ENCODE measurements around the gene CMTM2. TPM values are rescaled to one million over a fixed set of nuclear protein-coding genes. Genes with fewer than 3 reads are reported as not detected.
"Not testable (repeated sequence)": the region's sequence is repeated elsewhere in the genome, so short reads cannot be mapped to it uniquely, and the experiment has no call there.

Gene CMTM2
- polyA plus RNA-seq, 1 donor from 2014 or later = 0.25 TPM

DNA sequence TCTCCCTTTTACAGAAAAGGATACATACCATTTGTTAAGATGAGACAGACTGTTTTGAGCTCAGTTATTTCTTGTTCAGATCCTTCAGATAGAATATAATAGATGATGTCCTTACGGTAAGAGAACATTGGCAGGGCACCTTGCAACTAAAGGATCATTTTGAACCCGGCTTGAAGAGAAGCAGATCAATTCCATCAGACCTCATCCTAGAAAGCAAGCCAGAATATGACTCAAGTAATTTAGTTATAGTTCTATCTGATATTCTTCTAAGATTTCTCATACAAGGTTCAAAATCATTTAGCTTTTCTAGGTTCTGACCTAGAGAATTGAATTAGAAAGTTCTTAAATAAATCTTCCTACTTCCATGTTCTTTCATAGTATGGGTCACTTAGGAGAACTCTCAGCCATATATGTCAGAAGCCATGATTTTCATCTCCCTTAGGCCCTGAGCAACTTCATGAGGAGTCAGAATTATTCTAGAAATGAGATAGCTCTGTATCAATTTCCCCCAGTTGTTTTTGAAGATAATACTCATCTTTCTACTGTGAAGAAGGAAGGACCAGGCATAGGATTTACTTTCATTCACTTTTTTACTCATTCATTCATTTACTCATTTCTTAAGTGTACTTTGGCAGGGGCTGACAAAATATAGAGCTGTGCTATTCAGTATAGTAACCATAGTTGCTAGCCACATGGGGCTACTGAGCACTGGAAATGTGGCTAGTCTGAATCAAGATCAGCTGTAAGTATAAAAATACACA is 15.5 kb upstream of the CMTM2 start:
- Histone ChIP-seq H3K4me3 (ENCODE audit: low read length) (no peak overlapping the region), H2AFZ (ENCODE audit: low read depth, low read length) (no peak overlapping the region), H3K4me2 (ENCODE audit: low read length) (no peak overlapping the region), H3F3A (ENCODE audit: insufficient read depth, low read length, poor library complexity, severe bottlenecking) (no peaks in the 10 kb centered on the region), H4K20me1 (ENCODE audit: insufficient read depth) (no peaks in the 10 kb centered on the region), H3K9me3 (ENCODE audit: low read length) (no peaks in the 10 kb centered on the region), H3K79me2 (replicated peaks; ENCODE audit: insufficient read depth, low read length) (no peaks in the 10 kb centered on the region), H3K36me3 (ENCODE audit: insufficient read depth, low read length) (no peaks in the 10 kb centered on the region), H3K27me3 (ENCODE audit: insufficient read depth, low read depth, low read length) (no peaks in the 10 kb centered on the region), H3K9me2 (ENCODE audit: insufficient read depth, low read length) (no peaks in the 10 kb centered on the region), H3K9ac (ENCODE audit: low read length) (no peak overlapping the region), H3K27ac (ENCODE audit: low read length) (no peak overlapping the region)
- no peak for TF ChIP-seq EZH2 (IDR thresholded peaks at IDR 0.05; ENCODE audit: borderline replicate concordance, insufficient read depth, low read length, poor library complexity, severe bottlenecking)
- TF ChIP-seq SMC3 (conservative IDR thresholded peaks at IDR 0.05; ENCODE audit: poor library complexity) = no peak
- no peak for TF ChIP-seq EP300 (conservative IDR thresholded peaks at IDR 0.05; ENCODE audit: poor library complexity, severe bottlenecking)
- TF ChIP-seq, protein P1, sequence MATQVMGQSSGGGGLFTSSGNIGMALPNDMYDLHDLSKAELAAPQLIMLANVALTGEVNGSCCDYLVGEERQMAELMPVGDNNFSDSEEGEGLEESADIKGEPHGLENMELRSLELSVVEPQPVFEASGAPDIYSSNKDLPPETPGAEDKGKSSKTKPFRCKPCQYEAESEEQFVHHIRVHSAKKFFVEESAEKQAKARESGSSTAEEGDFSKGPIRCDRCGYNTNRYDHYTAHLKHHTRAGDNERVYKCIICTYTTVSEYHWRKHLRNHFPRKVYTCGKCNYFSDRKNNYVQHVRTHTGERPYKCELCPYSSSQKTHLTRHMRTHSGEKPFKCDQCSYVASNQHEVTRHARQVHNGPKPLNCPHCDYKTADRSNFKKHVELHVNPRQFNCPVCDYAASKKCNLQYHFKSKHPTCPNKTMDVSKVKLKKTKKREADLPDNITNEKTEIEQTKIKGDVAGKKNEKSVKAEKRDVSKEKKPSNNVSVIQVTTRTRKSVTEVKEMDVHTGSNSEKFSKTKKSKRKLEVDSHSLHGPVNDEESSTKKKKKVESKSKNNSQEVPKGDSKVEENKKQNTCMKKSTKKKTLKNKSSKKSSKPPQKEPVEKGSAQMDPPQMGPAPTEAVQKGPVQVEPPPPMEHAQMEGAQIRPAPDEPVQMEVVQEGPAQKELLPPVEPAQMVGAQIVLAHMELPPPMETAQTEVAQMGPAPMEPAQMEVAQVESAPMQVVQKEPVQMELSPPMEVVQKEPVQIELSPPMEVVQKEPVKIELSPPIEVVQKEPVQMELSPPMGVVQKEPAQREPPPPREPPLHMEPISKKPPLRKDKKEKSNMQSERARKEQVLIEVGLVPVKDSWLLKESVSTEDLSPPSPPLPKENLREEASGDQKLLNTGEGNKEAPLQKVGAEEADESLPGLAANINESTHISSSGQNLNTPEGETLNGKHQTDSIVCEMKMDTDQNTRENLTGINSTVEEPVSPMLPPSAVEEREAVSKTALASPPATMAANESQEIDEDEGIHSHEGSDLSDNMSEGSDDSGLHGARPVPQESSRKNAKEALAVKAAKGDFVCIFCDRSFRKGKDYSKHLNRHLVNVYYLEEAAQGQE (IDR thresholded peaks at IDR 0.05; ENCODE audit: borderline replicate concordance) = no peak
- no peak for TF ChIP-seq POLR2AphosphoS5 (IDR thresholded peaks at IDR 0.05)
- no peak for TF ChIP-seq RAD21 (conservative IDR thresholded peaks at IDR 0.05)
- TF ChIP-seq, protein P2, sequence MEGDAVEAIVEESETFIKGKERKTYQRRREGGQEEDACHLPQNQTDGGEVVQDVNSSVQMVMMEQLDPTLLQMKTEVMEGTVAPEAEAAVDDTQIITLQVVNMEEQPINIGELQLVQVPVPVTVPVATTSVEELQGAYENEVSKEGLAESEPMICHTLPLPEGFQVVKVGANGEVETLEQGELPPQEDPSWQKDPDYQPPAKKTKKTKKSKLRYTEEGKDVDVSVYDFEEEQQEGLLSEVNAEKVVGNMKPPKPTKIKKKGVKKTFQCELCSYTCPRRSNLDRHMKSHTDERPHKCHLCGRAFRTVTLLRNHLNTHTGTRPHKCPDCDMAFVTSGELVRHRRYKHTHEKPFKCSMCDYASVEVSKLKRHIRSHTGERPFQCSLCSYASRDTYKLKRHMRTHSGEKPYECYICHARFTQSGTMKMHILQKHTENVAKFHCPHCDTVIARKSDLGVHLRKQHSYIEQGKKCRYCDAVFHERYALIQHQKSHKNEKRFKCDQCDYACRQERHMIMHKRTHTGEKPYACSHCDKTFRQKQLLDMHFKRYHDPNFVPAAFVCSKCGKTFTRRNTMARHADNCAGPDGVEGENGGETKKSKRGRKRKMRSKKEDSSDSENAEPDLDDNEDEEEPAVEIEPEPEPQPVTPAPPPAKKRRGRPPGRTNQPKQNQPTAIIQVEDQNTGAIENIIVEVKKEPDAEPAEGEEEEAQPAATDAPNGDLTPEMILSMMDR (IDR thresholded peaks at IDR 0.05; ENCODE audit: poor library complexity, severe bottlenecking) = no peak
- TF ChIP-seq MXI1 (conservative IDR thresholded peaks at IDR 0.05; ENCODE audit: poor library complexity, severe bottlenecking) = no peak
- TF ChIP-seq TAF1 (IDR thresholded peaks at IDR 0.05; ENCODE audit: low read depth) = no peak

DNA sequence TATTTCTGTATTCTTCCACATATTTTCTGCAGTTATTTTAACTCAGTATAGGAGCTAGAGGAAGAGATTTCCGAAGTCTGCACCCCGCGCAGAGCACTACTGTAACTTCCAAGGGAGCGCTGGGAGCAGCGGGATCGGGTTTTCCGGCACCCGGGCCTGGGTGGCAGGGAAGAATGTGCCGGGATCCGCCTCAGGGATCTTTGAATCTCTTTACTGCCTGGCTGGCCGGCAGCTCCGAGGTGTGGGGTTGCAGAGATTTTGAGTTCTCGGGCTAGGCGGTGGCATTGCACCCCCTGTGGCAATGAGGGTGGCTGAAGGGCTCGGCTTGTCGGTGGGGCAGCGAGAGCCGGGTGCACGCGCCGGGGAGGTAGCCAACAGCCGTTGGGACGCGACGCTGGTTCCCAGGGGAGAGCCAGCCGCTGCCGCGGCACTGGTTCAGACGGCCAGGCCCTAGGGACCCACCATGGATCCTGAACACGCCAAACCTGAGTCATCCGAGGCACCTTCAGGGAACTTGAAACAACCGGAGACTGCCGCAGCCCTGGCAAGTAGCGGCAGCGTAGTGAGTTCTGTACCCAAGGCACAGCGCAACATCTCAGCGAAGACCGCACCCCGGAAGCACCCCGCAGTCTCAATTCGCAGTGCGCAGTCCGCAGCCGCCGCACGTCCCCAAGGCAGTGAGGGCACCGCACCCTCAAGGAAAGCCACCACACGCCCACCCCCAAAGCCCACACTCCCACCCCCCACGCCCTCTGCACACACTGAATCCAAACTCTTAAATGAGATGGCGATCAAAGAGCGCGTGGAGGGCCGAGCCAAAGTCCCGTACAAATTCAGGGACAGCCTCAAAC is 13.0 kb upstream of the CMTM2 start, which contains the start of gene CMTM1:
TSS of gene CMTM1 (plus strand) at position 389 of the 851 bp plus-strand sequence. CDS start at position 464, 75 bp downstream.
- Histone ChIP-seq H3K36me3 (ENCODE audit: insufficient read depth, low read length) (no peaks in the 10 kb centered on the region), H3K27me3 (ENCODE audit: insufficient read depth, low read depth, low read length) (no peaks in the 10 kb centered on the region), H3K9me2 (ENCODE audit: insufficient read depth, low read length) (no peaks in the 10 kb centered on the region), H2AFZ (ENCODE audit: low read depth, low read length) (no peak within 1 kb of the TSS), H3F3A (ENCODE audit: insufficient read depth, low read length, poor library complexity, severe bottlenecking) (no peaks in the 10 kb centered on the region), H3K4me3 (ENCODE audit: low read length) (no peak within 1 kb of the TSS), H3K27ac (ENCODE audit: low read length) (no peak within 1 kb of the TSS), H3K4me2 (ENCODE audit: low read length) (no peak within 1 kb of the TSS), H3K9ac (ENCODE audit: low read length) (no peak within 1 kb of the TSS), H3K9me3 (ENCODE audit: low read length) (no peaks in the 10 kb centered on the region), H4K20me1 (ENCODE audit: insufficient read depth) (no peaks in the 10 kb centered on the region), H3K79me2 (replicated peaks; ENCODE audit: insufficient read depth, low read length) (no peaks in the 10 kb centered on the region)
- no peak for TF ChIP-seq RAD21 (conservative IDR thresholded peaks at IDR 0.05)
- no peak for TF ChIP-seq POLR2AphosphoS5 (IDR thresholded peaks at IDR 0.05)
- TF ChIP-seq EP300 (conservative IDR thresholded peaks at IDR 0.05; ENCODE audit: poor library complexity, severe bottlenecking) = no peak
- TF ChIP-seq, protein P2 (IDR thresholded peaks at IDR 0.05; ENCODE audit: poor library complexity, severe bottlenecking) = no peak

DNA sequence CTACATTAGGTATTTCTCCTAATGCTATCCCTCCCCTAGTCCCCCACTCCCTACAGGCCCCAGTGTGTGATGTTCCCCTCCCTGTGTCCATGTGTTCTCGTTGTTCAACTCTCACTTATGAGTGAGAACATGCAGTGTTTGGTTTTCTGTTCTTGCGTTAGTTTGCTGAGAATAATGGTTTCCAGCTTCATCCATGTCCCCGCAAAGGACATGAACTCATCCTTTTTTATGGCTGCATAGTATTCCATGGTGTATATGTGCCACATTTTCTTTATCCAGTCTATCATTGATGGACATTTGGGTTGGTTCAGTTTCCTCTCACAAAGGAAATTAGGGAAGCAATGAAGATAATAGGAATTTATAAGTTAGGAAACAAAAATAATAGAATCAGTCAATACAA is 12.0 kb upstream of the CMTM2 start:
- H3K36me3 ChIP-seq (ENCODE audit: insufficient read depth, low read length); H3K27me3 ChIP-seq (ENCODE audit: insufficient read depth, low read depth, low read length); H3K9me2 ChIP-seq (ENCODE audit: insufficient read depth, low read length); H3K9me3 ChIP-seq (ENCODE audit: low read length); H3K4me2 ChIP-seq (ENCODE audit: low read length); H3F3A ChIP-seq (ENCODE audit: insufficient read depth, low read length, poor library complexity, severe bottlenecking); H3K79me2 ChIP-seq (replicated peaks; ENCODE audit: insufficient read depth, low read length); H3K27ac ChIP-seq (ENCODE audit: low read length); H3K4me3 ChIP-seq (ENCODE audit: low read length); H4K20me1 ChIP-seq (ENCODE audit: insufficient read depth); H2AFZ ChIP-seq (ENCODE audit: low read depth, low read length); H3K9ac ChIP-seq (ENCODE audit: low read length): not testable (repeated sequence)
